ENCODE results near the gene NEK2. TPM values are rescaled to one million over a fixed set of nuclear protein-coding genes. Genes with fewer than 3 reads are reported as not detected.

Gene NEK2
- total RNA-seq, 1 experiment from 2014 or later = 45.7 TPM

GRCh38 chr1:211714154-211714553 lies 38.7 kb upstream of the NEK2 start:
- Histone ChIP-seq H3K9me3 (ENCODE audit: low read depth, low read length, poor library complexity, severe bottlenecking) (no peaks in the 10 kb centered on the region), H3K36me3 (ENCODE audit: insufficient read depth, low read length, poor library complexity, severe bottlenecking) (no peaks in the 10 kb centered on the region), H3K27ac (ENCODE audit: low read depth, low read length, poor library complexity, severe bottlenecking) (no peak overlapping the region), H3K27me3 (replicated peaks; ENCODE audit: insufficient read depth, low read depth, low read length, poor library complexity) (no peaks in the 10 kb centered on the region), H3K4me1 (ENCODE audit: insufficient read depth, low read length, poor library complexity, severe bottlenecking) (peaks cover 10% of the 10 kb centered on the region), H3K4me3 (ENCODE audit: low read depth, low read length, poor library complexity, severe bottlenecking) (no peak overlapping the region)
- ChIA-PET CTCF (no interaction called here), POLR2A (ENCODE audit: low non-redundant PET) (interaction anchor here (0.7 kb wide), 1 partner anchor 21 kb away, joined by 3 read pairs; no protein-coding TSS in a partner anchor)
- no peak for DNase-seq (ENCODE audit: low spot score)
- no TSS peak for BruUV-seq (replicated peaks)
- TF ChIP-seq, protein P1, sequence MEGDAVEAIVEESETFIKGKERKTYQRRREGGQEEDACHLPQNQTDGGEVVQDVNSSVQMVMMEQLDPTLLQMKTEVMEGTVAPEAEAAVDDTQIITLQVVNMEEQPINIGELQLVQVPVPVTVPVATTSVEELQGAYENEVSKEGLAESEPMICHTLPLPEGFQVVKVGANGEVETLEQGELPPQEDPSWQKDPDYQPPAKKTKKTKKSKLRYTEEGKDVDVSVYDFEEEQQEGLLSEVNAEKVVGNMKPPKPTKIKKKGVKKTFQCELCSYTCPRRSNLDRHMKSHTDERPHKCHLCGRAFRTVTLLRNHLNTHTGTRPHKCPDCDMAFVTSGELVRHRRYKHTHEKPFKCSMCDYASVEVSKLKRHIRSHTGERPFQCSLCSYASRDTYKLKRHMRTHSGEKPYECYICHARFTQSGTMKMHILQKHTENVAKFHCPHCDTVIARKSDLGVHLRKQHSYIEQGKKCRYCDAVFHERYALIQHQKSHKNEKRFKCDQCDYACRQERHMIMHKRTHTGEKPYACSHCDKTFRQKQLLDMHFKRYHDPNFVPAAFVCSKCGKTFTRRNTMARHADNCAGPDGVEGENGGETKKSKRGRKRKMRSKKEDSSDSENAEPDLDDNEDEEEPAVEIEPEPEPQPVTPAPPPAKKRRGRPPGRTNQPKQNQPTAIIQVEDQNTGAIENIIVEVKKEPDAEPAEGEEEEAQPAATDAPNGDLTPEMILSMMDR (conservative IDR thresholded peaks at IDR 0.05; ENCODE audit: low read depth, low read length) = no peak
- TF ChIP-seq EZH2 (IDR thresholded peaks at IDR 0.05; ENCODE audit: borderline replicate concordance, low read depth, low read length, poor library complexity, severe bottlenecking) = no peak
- intact Hi-C loops (cut with micrococcal nuclease; ENCODE audit: unreplicated experiment) = no loop called here

- no peaks in the 10 kb centered on the region for H3K9me3 ChIP-seq (ENCODE audit: low read depth, low read length, poor library complexity, severe bottlenecking)
- no peak for DNase-seq (ENCODE audit: low spot score)
- no peak overlapping the region for H3K4me3 ChIP-seq (ENCODE audit: low read depth, low read length, poor library complexity, severe bottlenecking)
- no TSS peak for BruUV-seq (replicated peaks)
- H3K4me1 ChIP-seq (ENCODE audit: insufficient read depth, low read length, poor library complexity, severe bottlenecking) = peaks cover 19% of the 10 kb centered on the region
- TF ChIP-seq, protein P1 (conservative IDR thresholded peaks at IDR 0.05; ENCODE audit: low read depth, low read length) = no peak
- no peak for TF ChIP-seq EZH2 (IDR thresholded peaks at IDR 0.05; ENCODE audit: borderline replicate concordance, low read depth, low read length, poor library complexity, severe bottlenecking)
- CTCF ChIA-PET = no interaction called here
- H3K36me3 ChIP-seq (ENCODE audit: insufficient read depth, low read length, poor library complexity, severe bottlenecking) = no peaks in the 10 kb centered on the region
- intact Hi-C loops (cut with micrococcal nuclease; ENCODE audit: unreplicated experiment) = no loop called here
- POLR2A ChIA-PET (ENCODE audit: low non-redundant PET) = no interaction called here
- no peak overlapping the region for H3K27ac ChIP-seq (ENCODE audit: low read depth, low read length, poor library complexity, severe bottlenecking)
- H3K27me3 ChIP-seq (replicated peaks; ENCODE audit: insufficient read depth, low read depth, low read length, poor library complexity) = no peaks in the 10 kb centered on the region
These were observed 37.8 kb upstream of the NEK2 start for GRCh38 chr1:211713231-211713630.

GRCh38 chr1:211711315-211711705 lies 35.9 kb upstream of the NEK2 start:
- Histone ChIP-seq H3K9me3 (ENCODE audit: low read depth, low read length, poor library complexity, severe bottlenecking) (no peaks in the 10 kb centered on the region), H3K4me1 (ENCODE audit: insufficient read depth, low read length, poor library complexity, severe bottlenecking) (peaks cover 19% of the 10 kb centered on the region), H3K4me3 (ENCODE audit: low read depth, low read length, poor library complexity, severe bottlenecking) (no peak overlapping the region), H3K27ac (ENCODE audit: low read depth, low read length, poor library complexity, severe bottlenecking) (no peak overlapping the region), H3K36me3 (ENCODE audit: insufficient read depth, low read length, poor library complexity, severe bottlenecking) (no peaks in the 10 kb centered on the region), H3K27me3 (replicated peaks; ENCODE audit: insufficient read depth, low read depth, low read length, poor library complexity) (no peaks in the 10 kb centered on the region)
- BruUV-seq (replicated peaks) = no TSS peak
- intact Hi-C loops (cut with micrococcal nuclease; ENCODE audit: unreplicated experiment) = no loop called here
- ChIA-PET CTCF (no interaction called here), POLR2A (ENCODE audit: low non-redundant PET) (no interaction called here)
- DNase-seq (ENCODE audit: low spot score) = no peak
- TF ChIP-seq EZH2 (IDR thresholded peaks at IDR 0.05; ENCODE audit: borderline replicate concordance, low read depth, low read length, poor library complexity, severe bottlenecking) = no peak
- TF ChIP-seq, protein P1 (conservative IDR thresholded peaks at IDR 0.05; ENCODE audit: low read depth, low read length) = no peak
